HEK293 (cell line): ENCODE results near the gene KANTR.

ENCODE experiments used
- CTCF ChIA-PET: fragments of 350-600 bp; formaldehyde crosslinking; extraction: SDS; loops from one replicate; lab custom pipeline; 2021; ENCODE audit warnings: antibody characterized with exemption; lab: Yijun Ruan, JAX
- POLR2A ChIA-PET: fragments of 300-600 bp; formaldehyde crosslinking; extraction: SDS; loops from one replicate; lab custom pipeline; 2020; ENCODE audit warnings: antibody characterized with exemption, inconsistent platforms; lab: Yijun Ruan, JAX
- H3K27ac ChIP-seq: fragments of 200-500 bp; sonication (Bioruptor generic); 2 replicates; pipeline ENCODE4 v1.5.1; 2014; ENCODE audit warnings: low read depth, low read length, control low read depth, inconsistent platforms; ENCODE audit errors: extremely low read depth
- H3K36me3 ChIP-seq, 2 experiments: fragments of 200-500 bp in 1 of 2; sonication (Bioruptor generic) in 1 of 2; 1 replicate in 1 of 2; 2 replicates in 1 of 2; pipeline ENCODE4 v1.5.1; 2014 to 2017; ENCODE audit warnings: inconsistent platforms in 2 of 2, low read length in 2 of 2; ENCODE audit not compliant: control insufficient read depth in 2 of 2, insufficient read depth in 1 of 2
- H3K4me1 ChIP-seq: fragments of 200-500 bp; sonication (Bioruptor generic); 2 replicates; pipeline ENCODE4 v1.5.1; 2014; ENCODE audit warnings: mild to moderate bottlenecking, low read length, inconsistent platforms; ENCODE audit not compliant: control insufficient read depth, insufficient read depth
- H3K4me3 ChIP-seq: 2 replicates; pipeline ENCODE4 v1.5.1; 2011; ENCODE audit warnings: low read depth, mild to moderate bottlenecking, control low read depth, low read length, moderate library complexity
- H3K9me3 ChIP-seq: fragments of 200-500 bp; sonication (Bioruptor generic); 2 replicates; pipeline ENCODE4 v1.5.1; 2014; ENCODE audit warnings: low read depth, low read length, inconsistent platforms; ENCODE audit not compliant: control insufficient read depth, insufficient read depth
- GLIS2 ChIP-seq: fragments of 450-650 bp; formaldehyde crosslinking; IDR thresholded peaks from 2 replicates; pipeline ENCODE4 v1.5.1; 2016; ENCODE audit warnings: missing biosample characterization, missing genetic modification characterization
- PRDM1 ChIP-seq: fragments of 450-650 bp; formaldehyde crosslinking; IDR thresholded peaks from 2 replicates; pipeline ENCODE4; 2016; ENCODE audit warnings: missing biosample characterization, missing genetic modification characterization
- SP2 ChIP-seq: fragments of 450-650 bp; formaldehyde crosslinking; IDR thresholded peaks from 2 replicates; pipeline ENCODE4 v1.5.1; 2016; ENCODE audit warnings: missing biosample characterization, missing genetic modification characterization
- SP3 ChIP-seq: fragments of 450-650 bp; formaldehyde crosslinking; IDR thresholded peaks from 2 replicates; pipeline ENCODE4 v1.5.1; 2016; ENCODE audit warnings: missing biosample characterization, missing genetic modification characterization
- YY2 ChIP-seq: fragments of 450-650 bp; formaldehyde crosslinking; IDR thresholded peaks from 2 replicates; pipeline ENCODE4 v1.5.1; 2016; ENCODE audit warnings: missing biosample characterization, missing genetic modification characterization
- ZBTB17 ChIP-seq: fragments of 450-650 bp; formaldehyde crosslinking; IDR thresholded peaks from 2 replicates; pipeline ENCODE4 v1.5.1; 2016; ENCODE audit warnings: missing biosample characterization, missing genetic modification characterization
- ZEB2 ChIP-seq: fragments of 450-650 bp; formaldehyde crosslinking; IDR thresholded peaks from 2 replicates; pipeline ENCODE4 v1.5.1; 2016; ENCODE audit warnings: missing biosample characterization, missing genetic modification characterization
- ZNF16 ChIP-seq: fragments of 450-650 bp; formaldehyde crosslinking; IDR thresholded peaks from 2 replicates; pipeline ENCODE4 v1.5.1; 2016; ENCODE audit warnings: low read depth, missing biosample characterization, missing genetic modification characterization
- ZNF214 ChIP-seq: fragments of 450-650 bp; formaldehyde crosslinking; IDR thresholded peaks from 2 replicates; pipeline ENCODE4 v1.5.1; 2017; ENCODE audit warnings: missing biosample characterization, mild to moderate bottlenecking, missing genetic modification characterization, borderline replicate concordance
- ZNF324 ChIP-seq: fragments of 450-650 bp; formaldehyde crosslinking; IDR thresholded peaks from 2 replicates; pipeline ENCODE4 v1.5.1; 2016; ENCODE audit warnings: missing biosample characterization, missing genetic modification characterization
- ZNF366 ChIP-seq: fragments of 450-650 bp; formaldehyde crosslinking; conservative IDR thresholded peaks from 2 replicates; pipeline ENCODE4 v1.5.1; 2016; ENCODE audit warnings: missing biosample characterization, missing genetic modification characterization
- ZNF600 ChIP-seq: fragments of 450-650 bp; formaldehyde crosslinking; IDR thresholded peaks from 2 replicates; pipeline ENCODE4 v1.5.1; 2016; ENCODE audit warnings: missing biosample characterization, missing genetic modification characterization
- ZNF623 ChIP-seq: fragments of 450-650 bp; formaldehyde crosslinking; IDR thresholded peaks from 2 replicates; pipeline ENCODE4 v1.5.1; 2016; ENCODE audit warnings: missing biosample characterization, missing genetic modification characterization
- ZNF629 ChIP-seq: fragments of 450-650 bp; formaldehyde crosslinking; IDR thresholded peaks from 2 replicates; pipeline ENCODE4 v1.5.1; 2017; ENCODE audit warnings: missing biosample characterization, missing genetic modification characterization
- ZNF664 ChIP-seq: fragments of 450-650 bp; formaldehyde crosslinking; IDR thresholded peaks from 2 replicates; pipeline ENCODE4 v1.5.1; 2016; ENCODE audit warnings: missing biosample characterization, missing genetic modification characterization
- ZNF747 ChIP-seq: fragments of 450-650 bp; formaldehyde crosslinking; IDR thresholded peaks from 2 replicates; pipeline ENCODE4 v1.5.1; 2016; ENCODE audit warnings: missing biosample characterization, missing genetic modification characterization
- ZNF777 ChIP-seq: fragments of 450-650 bp; formaldehyde crosslinking; IDR thresholded peaks from 2 replicates; pipeline ENCODE4 v1.5.1; 2017; ENCODE audit warnings: missing biosample characterization, missing genetic modification characterization, borderline replicate concordance
- ZNF830 ChIP-seq: fragments of 450-650 bp; IDR thresholded peaks from 2 replicates; pipeline ENCODE4 v1.5.0; 2018; ENCODE audit warnings: missing biosample characterization, missing genetic modification characterization, low read depth, mild to moderate bottlenecking, moderate library complexity
- ZXDB ChIP-seq: fragments of 450-650 bp; formaldehyde crosslinking; IDR thresholded peaks from 2 replicates; pipeline ENCODE4 v1.5.1; 2016; ENCODE audit warnings: missing biosample characterization, missing genetic modification characterization
- TF ChIP-seq, protein P1 (sequence below): fragments of 450-650 bp; formaldehyde crosslinking; IDR thresholded peaks from 2 replicates; pipeline ENCODE4 v1.5.1; 2016; ENCODE audit warnings: missing biosample characterization, missing genetic modification characterization
- TF ChIP-seq, protein P2 (sequence below): fragments of 450-650 bp; formaldehyde crosslinking; IDR thresholded peaks from 2 replicates; pipeline ENCODE4 v1.5.1; 2016; ENCODE audit warnings: missing biosample characterization, missing genetic modification characterization, low read depth
- TF ChIP-seq, protein P3 (sequence below): fragments of 450-650 bp; formaldehyde crosslinking; IDR thresholded peaks from 2 replicates; pipeline ENCODE4 v1.5.1; 2016; ENCODE audit warnings: missing biosample characterization, missing genetic modification characterization
- TF ChIP-seq, protein P4 (sequence below): fragments of 450-650 bp; formaldehyde crosslinking; IDR thresholded peaks from 2 replicates; pipeline ENCODE4; 2016; ENCODE audit warnings: missing biosample characterization, missing genetic modification characterization
- TF ChIP-seq, protein P5 (sequence below): fragments of 450-650 bp; formaldehyde crosslinking; conservative IDR thresholded peaks from 2 replicates; pipeline ENCODE4 v1.5.1; 2016; ENCODE audit warnings: low read depth, missing biosample characterization, missing genetic modification characterization

The KANTR gene

DNA sequence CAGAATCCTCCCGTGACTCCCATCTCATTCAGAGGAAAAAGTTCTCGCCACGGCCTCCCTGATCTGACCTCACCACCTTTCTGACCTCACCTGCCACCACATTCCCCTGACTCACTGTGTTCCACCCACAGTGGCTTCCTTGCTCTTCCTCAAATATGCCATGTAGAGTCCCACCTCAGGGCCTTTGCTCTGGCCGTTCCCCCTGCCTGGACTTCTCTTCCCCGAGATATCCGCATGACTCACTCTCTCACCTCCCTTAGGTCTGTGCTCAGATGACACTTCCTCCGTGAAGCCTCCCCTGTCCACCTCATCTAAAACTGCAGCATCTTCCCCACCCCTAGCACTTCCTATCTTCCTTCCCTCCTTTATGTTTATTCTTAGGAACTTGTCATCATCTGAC, 18.9 kb upstream of the KANTR start:
- Histone ChIP-seq H3K4me1 (no peaks in the 10 kb centered on the region), H3K4me3 (no peak overlapping the region), H3K9me3 (no peaks in the 10 kb centered on the region), H3K27ac (no peak overlapping the region), H3K36me3 (no peaks in the 10 kb centered on the region)
- TF ChIP-seq ZNF623 (tag by site-specific recombination) (peak; percentile 95), ZNF324 (tag by site-specific recombination) (0 out of 2 replicates have a peak, but pooled peaks have one; percentile 44), ZNF366 (tag by site-specific recombination) (no peak), ZNF747 (tag by site-specific recombination) (no peak), ZNF16 (tag by site-specific recombination) (no peak), SP2 (tag by site-specific recombination) (0 out of 2 replicates have a peak, but pooled peaks have one; percentile 6), ZNF600 (tag by site-specific recombination) (peak; percentile 61), GLIS2 (peak; percentile 28; the same call in 1 of the 2 replicates), ZEB2 (tag by site-specific recombination) (peak; percentile 50; the same call in 1 of the 2 replicates), ZBTB17 (tag by site-specific recombination) (peak; percentile 51; the same call in 1 of the 2 replicates), PRDM1 (tag by site-specific recombination) (peak; percentile 39; the same call in 1 of the 2 replicates), ZNF629 (peak; percentile 24; the same call in 1 of the 2 replicates), ZNF664 (tag by site-specific recombination) (peak; percentile 38; the same call in 1 of the 2 replicates), ZXDB (tag by site-specific recombination) (peak; percentile 16; the same call in 1 of the 2 replicates), SP3 (no peak)
- TF ChIP-seq, protein P1, sequence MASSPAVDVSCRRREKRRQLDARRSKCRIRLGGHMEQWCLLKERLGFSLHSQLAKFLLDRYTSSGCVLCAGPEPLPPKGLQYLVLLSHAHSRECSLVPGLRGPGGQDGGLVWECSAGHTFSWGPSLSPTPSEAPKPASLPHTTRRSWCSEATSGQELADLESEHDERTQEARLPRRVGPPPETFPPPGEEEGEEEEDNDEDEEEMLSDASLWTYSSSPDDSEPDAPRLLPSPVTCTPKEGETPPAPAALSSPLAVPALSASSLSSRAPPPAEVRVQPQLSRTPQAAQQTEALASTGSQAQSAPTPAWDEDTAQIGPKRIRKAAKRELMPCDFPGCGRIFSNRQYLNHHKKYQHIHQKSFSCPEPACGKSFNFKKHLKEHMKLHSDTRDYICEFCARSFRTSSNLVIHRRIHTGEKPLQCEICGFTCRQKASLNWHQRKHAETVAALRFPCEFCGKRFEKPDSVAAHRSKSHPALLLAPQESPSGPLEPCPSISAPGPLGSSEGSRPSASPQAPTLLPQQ, result no peak
- TF ChIP-seq, protein P2, sequence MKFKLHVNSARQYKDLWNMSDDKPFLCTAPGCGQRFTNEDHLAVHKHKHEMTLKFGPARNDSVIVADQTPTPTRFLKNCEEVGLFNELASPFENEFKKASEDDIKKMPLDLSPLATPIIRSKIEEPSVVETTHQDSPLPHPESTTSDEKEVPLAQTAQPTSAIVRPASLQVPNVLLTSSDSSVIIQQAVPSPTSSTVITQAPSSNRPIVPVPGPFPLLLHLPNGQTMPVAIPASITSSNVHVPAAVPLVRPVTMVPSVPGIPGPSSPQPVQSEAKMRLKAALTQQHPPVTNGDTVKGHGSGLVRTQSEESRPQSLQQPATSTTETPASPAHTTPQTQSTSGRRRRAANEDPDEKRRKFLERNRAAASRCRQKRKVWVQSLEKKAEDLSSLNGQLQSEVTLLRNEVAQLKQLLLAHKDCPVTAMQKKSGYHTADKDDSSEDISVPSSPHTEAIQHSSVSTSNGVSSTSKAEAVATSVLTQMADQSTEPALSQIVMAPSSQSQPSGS (tag by site-specific recombination), result no peak
- TF ChIP-seq, protein P3, sequence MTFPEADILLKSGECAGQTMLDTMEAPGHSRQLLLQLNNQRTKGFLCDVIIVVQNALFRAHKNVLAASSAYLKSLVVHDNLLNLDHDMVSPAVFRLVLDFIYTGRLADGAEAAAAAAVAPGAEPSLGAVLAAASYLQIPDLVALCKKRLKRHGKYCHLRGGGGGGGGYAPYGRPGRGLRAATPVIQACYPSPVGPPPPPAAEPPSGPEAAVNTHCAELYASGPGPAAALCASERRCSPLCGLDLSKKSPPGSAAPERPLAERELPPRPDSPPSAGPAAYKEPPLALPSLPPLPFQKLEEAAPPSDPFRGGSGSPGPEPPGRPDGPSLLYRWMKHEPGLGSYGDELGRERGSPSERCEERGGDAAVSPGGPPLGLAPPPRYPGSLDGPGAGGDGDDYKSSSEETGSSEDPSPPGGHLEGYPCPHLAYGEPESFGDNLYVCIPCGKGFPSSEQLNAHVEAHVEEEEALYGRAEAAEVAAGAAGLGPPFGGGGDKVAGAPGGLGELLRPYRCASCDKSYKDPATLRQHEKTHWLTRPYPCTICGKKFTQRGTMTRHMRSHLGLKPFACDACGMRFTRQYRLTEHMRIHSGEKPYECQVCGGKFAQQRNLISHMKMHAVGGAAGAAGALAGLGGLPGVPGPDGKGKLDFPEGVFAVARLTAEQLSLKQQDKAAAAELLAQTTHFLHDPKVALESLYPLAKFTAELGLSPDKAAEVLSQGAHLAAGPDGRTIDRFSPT, result 0 out of 2 replicates have a peak, but pooled peaks have one; percentile 29
- TF ChIP-seq, protein P4, sequence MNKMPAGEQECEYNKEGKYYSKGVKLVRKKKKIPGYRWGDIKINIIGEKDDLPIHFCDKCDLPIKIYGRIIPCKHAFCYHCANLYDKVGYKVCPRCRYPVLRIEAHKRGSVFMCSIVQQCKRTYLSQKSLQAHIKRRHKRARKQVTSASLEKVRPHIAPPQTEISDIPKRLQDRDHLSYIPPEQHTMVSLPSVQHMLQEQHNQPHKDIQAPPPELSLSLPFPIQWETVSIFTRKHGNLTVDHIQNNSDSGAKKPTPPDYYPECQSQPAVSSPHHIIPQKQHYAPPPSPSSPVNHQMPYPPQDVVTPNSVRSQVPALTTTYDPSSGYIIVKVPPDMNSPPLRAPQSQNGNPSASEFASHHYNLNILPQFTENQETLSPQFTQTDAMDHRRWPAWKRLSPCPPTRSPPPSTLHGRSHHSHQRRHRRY (tag by site-specific recombination), result no peak
- ChIA-PET CTCF (no interaction called here), POLR2A (no interaction called here)

DNA sequence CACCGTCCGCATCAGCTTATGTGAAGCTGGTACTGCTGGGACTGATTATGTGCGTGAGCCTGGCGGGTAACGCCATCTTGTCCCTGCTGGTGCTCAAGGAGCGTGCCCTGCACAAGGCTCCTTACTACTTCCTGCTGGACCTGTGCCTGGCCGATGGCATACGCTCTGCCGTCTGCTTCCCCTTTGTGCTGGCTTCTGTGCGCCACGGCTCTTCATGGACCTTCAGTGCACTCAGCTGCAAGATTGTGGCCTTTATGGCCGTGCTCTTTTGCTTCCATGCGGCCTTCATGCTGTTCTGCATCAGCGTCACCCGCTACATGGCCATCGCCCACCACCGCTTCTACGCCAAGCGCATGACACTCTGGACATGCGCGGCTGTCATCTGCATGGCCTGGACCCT, 17.3 kb upstream of the KANTR start:
- no peaks in the 10 kb centered on the region for H3K9me3 ChIP-seq
- POLR2A ChIA-PET, result no interaction called here
- no peak for TF ChIP-seq ZNF214
- TF ChIP-seq, protein P5, sequence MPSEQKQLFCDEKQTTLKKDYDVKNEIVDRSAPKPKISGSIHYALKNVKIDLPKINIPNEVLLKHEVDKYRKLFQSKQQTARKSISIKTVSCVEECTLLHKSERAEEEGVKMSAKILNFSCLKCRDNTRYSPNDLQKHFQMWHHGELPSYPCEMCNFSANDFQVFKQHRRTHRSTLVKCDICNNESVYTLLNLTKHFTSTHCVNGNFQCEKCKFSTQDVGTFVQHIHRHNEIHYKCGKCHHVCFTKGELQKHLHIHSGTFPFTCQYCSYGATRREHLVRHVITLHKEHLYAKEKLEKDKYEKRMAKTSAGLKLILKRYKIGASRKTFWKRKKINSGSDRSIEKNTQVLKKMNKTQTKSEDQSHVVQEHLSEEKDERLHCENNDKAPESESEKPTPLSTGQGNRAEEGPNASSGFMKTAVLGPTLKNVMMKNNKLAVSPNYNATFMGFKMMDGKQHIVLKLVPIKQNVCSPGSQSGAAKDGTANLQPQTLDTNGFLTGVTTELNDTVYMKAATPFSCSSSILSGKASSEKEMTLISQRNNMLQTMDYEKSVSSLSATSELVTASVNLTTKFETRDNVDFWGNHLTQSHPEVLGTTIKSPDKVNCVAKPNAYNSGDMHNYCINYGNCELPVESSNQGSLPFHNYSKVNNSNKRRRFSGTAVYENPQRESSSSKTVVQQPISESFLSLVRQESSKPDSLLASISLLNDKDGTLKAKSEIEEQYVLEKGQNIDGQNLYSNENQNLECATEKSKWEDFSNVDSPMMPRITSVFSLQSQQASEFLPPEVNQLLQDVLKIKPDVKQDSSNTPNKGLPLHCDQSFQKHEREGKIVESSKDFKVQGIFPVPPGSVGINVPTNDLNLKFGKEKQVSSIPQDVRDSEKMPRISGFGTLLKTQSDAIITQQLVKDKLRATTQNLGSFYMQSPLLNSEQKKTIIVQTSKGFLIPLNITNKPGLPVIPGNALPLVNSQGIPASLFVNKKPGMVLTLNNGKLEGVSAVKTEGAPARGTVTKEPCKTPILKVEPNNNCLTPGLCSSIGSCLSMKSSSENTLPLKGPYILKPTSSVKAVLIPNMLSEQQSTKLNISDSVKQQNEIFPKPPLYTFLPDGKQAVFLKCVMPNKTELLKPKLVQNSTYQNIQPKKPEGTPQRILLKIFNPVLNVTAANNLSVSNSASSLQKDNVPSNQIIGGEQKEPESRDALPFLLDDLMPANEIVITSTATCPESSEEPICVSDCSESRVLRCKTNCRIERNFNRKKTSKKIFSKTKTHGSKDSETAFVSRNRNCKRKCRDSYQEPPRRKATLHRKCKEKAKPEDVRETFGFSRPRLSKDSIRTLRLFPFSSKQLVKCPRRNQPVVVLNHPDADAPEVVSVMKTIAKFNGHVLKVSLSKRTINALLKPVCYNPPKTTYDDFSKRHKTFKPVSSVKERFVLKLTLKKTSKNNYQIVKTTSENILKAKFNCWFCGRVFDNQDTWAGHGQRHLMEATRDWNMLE (tag by site-specific recombination), result no peak
- TF ChIP-seq YY2 (tag by site-specific recombination), result no peak
- TF ChIP-seq, protein P2 (tag by site-specific recombination), result no peak
- TF ChIP-seq ZNF830 (tag by site-specific recombination), result no peak
- TF ChIP-seq ZNF777, result no peak
- H3K4me1 ChIP-seq, result peaks cover 3% of the 10 kb centered on the region; the same call in 1 of the 2 replicates
- no peaks in the 10 kb centered on the region for H3K36me3 ChIP-seq
- H3K27ac ChIP-seq, result no peak overlapping the region
- CTCF ChIA-PET, result no interaction called here
- no peak overlapping the region for H3K4me3 ChIP-seq
